Erythroblast (primary cell): Measurements from ENCODE around the gene DAB2.
"Not testable (repeated sequence)": the region's sequence is repeated elsewhere in the genome, so short reads cannot be mapped to it uniquely, and the experiment has no call there.

Experiments
- GATA1 ChIP-seq: IDR thresholded peaks from 2 replicates; pipeline ENCODE4 v1.6.1; 2011; ENCODE audit warnings: low read depth, mild to moderate bottlenecking, control low read depth, low read length, moderate library complexity
- POLR2A ChIP-seq: IDR thresholded peaks from 2 replicates; pipeline ENCODE4 v1.6.1; 2011; ENCODE audit warnings: mild to moderate bottlenecking, low read length

DNA sequence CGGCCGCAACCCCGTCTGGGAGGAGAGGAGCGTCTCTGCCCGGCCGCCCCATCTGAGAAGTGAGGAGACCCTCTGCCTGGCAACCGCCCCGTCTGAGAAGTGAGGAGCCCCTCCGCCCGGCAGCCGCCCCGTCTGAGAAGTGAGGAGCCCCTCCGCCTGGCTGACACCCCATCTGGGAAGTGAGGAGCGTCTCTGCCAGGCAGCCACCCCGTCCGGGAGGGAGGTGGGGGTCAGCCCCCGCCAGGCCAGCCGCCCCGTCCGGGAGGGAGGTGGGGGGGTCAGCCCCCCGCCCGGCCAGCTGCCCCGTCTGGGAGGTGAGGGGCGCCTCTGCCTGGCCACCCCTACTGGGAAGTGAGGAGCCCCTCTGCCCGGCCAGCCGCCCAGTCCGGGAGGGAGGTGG, 90.5 kb downstream of the DAB2 start:
- TF ChIP-seq POLR2A, GATA1: not testable (repeated sequence)
